H9 (cell line): ENCODE results near the gene C11orf86. TPM values are rescaled to one million over a fixed set of nuclear protein-coding genes. Genes with fewer than 3 reads are reported as not detected.

Source experiments
- DNase-seq: peaks from one replicate; pipeline ENCODE4 v3.0.0-alpha.2; 2017
- H2AFZ ChIP-seq: one replicate; pipeline ENCODE4 v1.6.1; 2013; ENCODE audit warnings: mild to moderate bottlenecking, low read length, control low read depth, moderate library complexity
- H2AK5ac ChIP-seq: 2 replicates; pipeline ENCODE4 v1.6.1; 2013; ENCODE audit warnings: low read length, control low read depth, mixed read lengths; ENCODE audit not compliant: insufficient read length
- H2BK120ac ChIP-seq: one replicate; pipeline ENCODE4 v1.6.1; 2013; ENCODE audit warnings: low read depth, mild to moderate bottlenecking, low read length, control low read depth, inconsistent platforms; ENCODE audit not compliant: poor library complexity, severe bottlenecking
- H2BK12ac ChIP-seq: 2 replicates; pipeline ENCODE4 v1.6.1; 2013; ENCODE audit warnings: low read length, control low read depth, mixed read lengths, low read depth; ENCODE audit not compliant: insufficient read length
- H2BK15ac ChIP-seq: 2 replicates; pipeline ENCODE4 v1.6.1; 2013; ENCODE audit warnings: low read depth, low read length, control low read depth
- H2BK20ac ChIP-seq: one replicate; pipeline ENCODE4 v1.6.1; 2013; ENCODE audit warnings: low read depth, mild to moderate bottlenecking, low read length, control low read depth, inconsistent platforms; ENCODE audit not compliant: poor library complexity, severe bottlenecking
- H2BK5ac ChIP-seq: 2 replicates; pipeline ENCODE4 v1.6.1; 2013; ENCODE audit warnings: low read length, control low read depth, mixed read lengths; ENCODE audit not compliant: insufficient read length
- H3K14ac ChIP-seq: 2 replicates; pipeline ENCODE4 v1.6.1; 2013; ENCODE audit warnings: low read length, control low read depth; ENCODE audit not compliant: insufficient read depth
- H3K18ac ChIP-seq: 2 replicates; pipeline ENCODE4 v1.6.1; 2013; ENCODE audit warnings: low read depth, mild to moderate bottlenecking, mixed read lengths, low read length, control low read depth; ENCODE audit not compliant: insufficient read length
- H3K23ac ChIP-seq: 2 replicates; pipeline ENCODE4 v1.6.1; 2013; ENCODE audit warnings: low read length, control low read depth, mixed read lengths, low read depth; ENCODE audit not compliant: insufficient read length
- H3K23me2 ChIP-seq: 2 replicates; pipeline ENCODE4 v1.6.1; 2013; ENCODE audit warnings: low read depth, mild to moderate bottlenecking, mixed read lengths, low read length, control low read depth; ENCODE audit not compliant: insufficient read length, poor library complexity, severe bottlenecking
- H3K27ac ChIP-seq: 2 replicates; pipeline ENCODE4 v1.5.1; 2013; ENCODE audit warnings: low read length, control low read depth, mixed read lengths, low read depth; ENCODE audit not compliant: insufficient read length
- H3K27me3 ChIP-seq: 2 replicates; pipeline ENCODE4 v1.6.1; 2013; ENCODE audit warnings: low read length, control low read depth, inconsistent platforms; ENCODE audit not compliant: insufficient read depth
- H3K4ac ChIP-seq: 2 replicates; pipeline ENCODE4 v1.6.1; 2013; ENCODE audit warnings: low read depth, mild to moderate bottlenecking, control low read depth, inconsistent platforms, low read length, moderate library complexity
- H3K4me1 ChIP-seq: 2 replicates; pipeline ENCODE4 v1.6.1; 2013; ENCODE audit warnings: low read length, control low read depth, inconsistent platforms; ENCODE audit not compliant: insufficient read depth
- H3K4me2 ChIP-seq: 2 replicates; pipeline ENCODE4 v1.6.1; 2013; ENCODE audit warnings: low read length, control low read depth, mixed read lengths; ENCODE audit not compliant: insufficient read length, insufficient read depth
- H3K56ac ChIP-seq: 2 replicates; pipeline ENCODE4 v1.6.1; 2013; ENCODE audit warnings: low read depth, mild to moderate bottlenecking, mixed read lengths, low read length, control low read depth; ENCODE audit not compliant: insufficient read length
- H3K79me1 ChIP-seq: 2 replicates; pipeline ENCODE4 v1.6.1; 2013; ENCODE audit warnings: low read depth, mild to moderate bottlenecking, moderate library complexity, low read length, control low read depth, inconsistent platforms; ENCODE audit not compliant: insufficient read depth, poor library complexity, severe bottlenecking
- H3K79me2 ChIP-seq: 2 replicates; pipeline ENCODE4 v1.6.1; 2013; ENCODE audit warnings: low read length, control low read depth, inconsistent platforms; ENCODE audit not compliant: insufficient read depth
- H3K9ac ChIP-seq: 2 replicates; pipeline ENCODE4 v1.6.1; 2013; ENCODE audit warnings: low read length, control low read depth, mixed read lengths; ENCODE audit not compliant: insufficient read length; ENCODE audit errors: extremely low read depth
- H3K9me3 ChIP-seq: one replicate; pipeline ENCODE4 v1.6.1; 2013; ENCODE audit warnings: low read depth, low read length, inconsistent platforms; ENCODE audit not compliant: control insufficient read depth
- H3T11ph ChIP-seq: one replicate; pipeline ENCODE4 v1.6.1; 2013; ENCODE audit warnings: mild to moderate bottlenecking, low read length, control low read depth, inconsistent platforms
- H4K20me1 ChIP-seq: one replicate; pipeline ENCODE4 v1.6.1; 2013; ENCODE audit not compliant: control insufficient read depth, insufficient read length, insufficient read depth
- H4K5ac ChIP-seq: 2 replicates; pipeline ENCODE4 v1.6.1; 2013; ENCODE audit warnings: low read depth, mild to moderate bottlenecking, mixed read lengths, low read length, control low read depth; ENCODE audit not compliant: insufficient read length
- H4K8ac ChIP-seq: replicated peaks from 2 replicates; pipeline ENCODE4 v1.6.1; 2013; ENCODE audit warnings: low read length, control low read depth, mixed read lengths, low read depth; ENCODE audit not compliant: insufficient read length
- H4K91ac ChIP-seq: 2 replicates; pipeline ENCODE4 v1.6.1; 2013; ENCODE audit warnings: low read depth, mild to moderate bottlenecking, moderate library complexity, mixed read lengths, low read length, control low read depth; ENCODE audit not compliant: insufficient read length
- H3K27ac Mint-ChIP-seq, 3 experiments: 2 replicates in 2 of 3; 3 replicates in 1 of 3; pipeline ENCODE4 v1.8.0; 2020 to 2021; ENCODE audit warnings: mixed read lengths in 3 of 3, mild to moderate bottlenecking in 1 of 3, moderate library complexity in 1 of 3
- H3K27me3 Mint-ChIP-seq: 2 replicates; pipeline ENCODE4 v1.8.0; 2021; ENCODE audit warnings: low read depth, mild to moderate bottlenecking, moderate library complexity, mixed read lengths
- H3K36me3 Mint-ChIP-seq, 3 experiments: 2 replicates in 2 of 3; 3 replicates in 1 of 3; pipeline ENCODE4 v1.8.0; 2020 to 2021; ENCODE audit warnings: low read depth in 3 of 3, mixed read lengths in 3 of 3; ENCODE audit not compliant: insufficient read depth in 1 of 3
- H3K4me1 Mint-ChIP-seq, 2 experiments: 2 replicates each; pipeline ENCODE4 v1.8.0; 2020; ENCODE audit warnings: mixed read lengths in 2 of 2
- H3K4me3 Mint-ChIP-seq, 2 experiments: 2 replicates in 1 of 2; 3 replicates in 1 of 2; pipeline ENCODE4 v1.8.0; 2020 to 2021; ENCODE audit warnings: mild to moderate bottlenecking in 2 of 2, mixed read lengths in 2 of 2, moderate library complexity in 1 of 2
- H3K9me3 Mint-ChIP-seq, 2 experiments: 2 replicates in 1 of 2; 3 replicates in 1 of 2; pipeline ENCODE4 v1.8.0; 2020; ENCODE audit warnings: mild to moderate bottlenecking in 2 of 2, mixed read lengths in 2 of 2, moderate library complexity in 1 of 2
- CTCF ChIP-seq: fragments of 200-600 bp; sonication (generic); conservative IDR thresholded peaks from 3 replicates; pipeline ENCODE4 v1.8.0; 2021; ENCODE audit warnings: antibody characterized with exemption, mild to moderate bottlenecking
- WGBS: extraction: QIAGEN DNeasy Blood & Tissue Kit; methylation state at CpG from one replicate; pipeline ENCODE4 v1.1.7; 2013; ENCODE audit warnings: missing lambda C conversion rate, low lambda C conversion rate, mixed read lengths; ENCODE audit not compliant: insufficient read length; ENCODE audit errors: extremely low coverage; 5-methylcytosine and 5-hydroxymethylcytosine counted together
- total RNA-seq: library from RNA; stranded (reverse); gene quantifications from 2 replicates; pipeline ENCODE4 v1.2.1, GENCODE V29; 2021

Gene C11orf86
- total RNA-seq, 1 experiment from 2014 or later = not detected

- Histone ChIP-seq H2AFZ (no peak overlapping the region), H3K9ac (no peak overlapping the region), H3K23me2 (no peaks in the 10 kb centered on the region), H3K4me1 (no peaks in the 10 kb centered on the region), H2BK120ac (no peak overlapping the region), H2AK5ac (no peak overlapping the region), H3K18ac (no peak overlapping the region), H4K8ac (no peak overlapping the region), H3K4ac (no peak overlapping the region), H2BK15ac (no peak overlapping the region; the same call in 1 of the 2 replicates), H4K20me1 (no peaks in the 10 kb centered on the region), H4K5ac (no peak overlapping the region), H2BK12ac (no peak overlapping the region), H3K9me3 (no peaks in the 10 kb centered on the region), H3K23ac (no peak overlapping the region), H2BK20ac (no peak overlapping the region), H3K79me2 (no peaks in the 10 kb centered on the region), H3K4me2 (no peak overlapping the region), H3K79me1 (no peaks in the 10 kb centered on the region), H3K14ac (no peak overlapping the region), H3K27me3 (no peaks in the 10 kb centered on the region), H4K91ac (no peak overlapping the region), H3K27ac (no peak overlapping the region), H3T11ph (no peak overlapping the region), H3K56ac (no peak overlapping the region), H2BK5ac (no peak overlapping the region)
- Mint-ChIP-seq H3K9me3 (no peaks in the 10 kb centered on the region), H3K4me1 (peaks cover 12 to 14% of the 10 kb centered on the region in 2 experiments), H3K4me3 (no peak overlapping the region), H3K27me3 (peaks cover 7% of the 10 kb centered on the region), H3K36me3 (peaks cover 0 to 14% (median 0%) of the 10 kb centered on the region in 3 experiments; a peak in 4 of 7 replicates), H3K27ac (no peak overlapping the region)
- no peak for TF ChIP-seq CTCF
- no peak for DNase-seq
- no CpG with 5 or more reads among the region's 5 CpGs for WGBS
Measured at GRCh38 chr11:67016550-67016949, 41.4 kb downstream of the C11orf86 start.
